Transverse colon (tissue), 4 donors: ENCODE results near the gene TRUB2. TPM values are rescaled to one million over a fixed set of nuclear protein-coding genes. Genes with fewer than 3 reads are reported as not detected.

Experiments
- DNase-seq: peaks from one replicate; pipeline ENCODE4 v3.0.0-alpha.2; 2019
- H3K27ac ChIP-seq, 4 donors: fragments of 200-600 bp; sonication (generic); 2 replicates each; pipeline ENCODE4 v1.5.1; 2016 to 2018; ENCODE audit warnings: inconsistent platforms in 4 of 4
- H3K27me3 ChIP-seq: fragments of 200-600 bp; sonication (generic); 2 replicates; pipeline ENCODE4 v1.5.1; 2017; ENCODE audit warnings: inconsistent platforms
- H3K36me3 ChIP-seq, 4 donors: fragments of 200-600 bp; sonication (generic); 2 replicates each; pipeline ENCODE4 v1.5.1; 2017 to 2019; ENCODE audit warnings: inconsistent platforms in 4 of 4
- H3K4me1 ChIP-seq, 4 donors: fragments of 200-600 bp; sonication (generic); 2 replicates each; pipeline ENCODE4 v1.5.1; 2017 to 2020; ENCODE audit warnings: inconsistent platforms in 4 of 4
- H3K4me3 ChIP-seq, 4 donors: fragments of 200-600 bp; sonication (generic); 1 replicate in 1 of 4; 2 replicates in 3 of 4; pipeline versions ENCODE4 v1.5.1 to v1.6.1; 2017 to 2019; ENCODE audit warnings: inconsistent platforms in 4 of 4
- H3K9me3 ChIP-seq, 2 donors: fragments of 200-600 bp; sonication (generic); 2 replicates each; pipeline ENCODE4 v1.5.1; 2017 to 2019; ENCODE audit warnings: inconsistent platforms in 2 of 2
- EP300 ChIP-seq: sonication (generic); formaldehyde crosslinking; IDR thresholded peaks from one replicate; pipeline ENCODE4 v1.6.1; 2017; ENCODE audit warnings: antibody characterized with exemption, low read depth
- POLR2A ChIP-seq: fragments of 450-650 bp; IDR thresholded peaks from one replicate; pipeline ENCODE4 v1.6.1; 2016; ENCODE audit warnings: antibody characterized with exemption, mild to moderate bottlenecking, moderate library complexity
- POLR2AphosphoS5 ChIP-seq, 3 donors: sonication (generic); formaldehyde crosslinking; IDR thresholded peaks; one replicate each; pipeline ENCODE4 v1.6.1; 2016; ENCODE audit warnings: antibody characterized with exemption in 3 of 3
- WGBS, 2 donors: methylation state at CpG; one replicate each; pipeline ENCODE4 v1.1.5; 2018; ENCODE audit warnings: low coverage in 1 of 2; 5-methylcytosine and 5-hydroxymethylcytosine counted together
- in situ Hi-C, 4 donors: fragments of 200-750 bp; cut with MboI; loops; one replicate each; pipeline versions ENCODE4 v1.15.0 to v1.15.1; 2017; ENCODE audit warnings: low sequenced_read_pairs in 3 of 4, low pct_ligation_motif_present in 1 of 4, low pct_unique_long_range_greater_than_20kb in 1 of 4
- intact Hi-C: fragments of 100-400 bp; cut with DNase I; formaldehyde crosslinking; loops from one replicate; pipeline ENCODE4 v1.15.1; 2023; ENCODE audit warnings: low total_unique reads
- total RNA-seq, 4 donors: library from RNA; depleted of rRNA; stranded (reverse); fragments of >200 nt; gene quantifications; one replicate each; pipeline ENCODE4 v1.1.0, GENCODE V29; 2016
- TF ChIP-seq, protein P1 (sequence below), 5 experiments: fragments of 200-600 bp in 3 of 5; fragments of 450-650 bp in 2 of 5; sonication (generic) in 3 of 5; IDR thresholded peaks; 1 replicate in 2 of 5; 2 replicates in 3 of 5; pipeline ENCODE4 v1.5.1; 2016 to 2017; ENCODE audit warnings: antibody characterized with exemption in 5 of 5, inconsistent platforms in 3 of 5, mild to moderate bottlenecking in 2 of 5, moderate library complexity in 1 of 5

TRUB2 gene
- total RNA-seq, 4 donors from 2014 or later, result 6.0 to 47.0 (median 12.5) TPM

DNA sequence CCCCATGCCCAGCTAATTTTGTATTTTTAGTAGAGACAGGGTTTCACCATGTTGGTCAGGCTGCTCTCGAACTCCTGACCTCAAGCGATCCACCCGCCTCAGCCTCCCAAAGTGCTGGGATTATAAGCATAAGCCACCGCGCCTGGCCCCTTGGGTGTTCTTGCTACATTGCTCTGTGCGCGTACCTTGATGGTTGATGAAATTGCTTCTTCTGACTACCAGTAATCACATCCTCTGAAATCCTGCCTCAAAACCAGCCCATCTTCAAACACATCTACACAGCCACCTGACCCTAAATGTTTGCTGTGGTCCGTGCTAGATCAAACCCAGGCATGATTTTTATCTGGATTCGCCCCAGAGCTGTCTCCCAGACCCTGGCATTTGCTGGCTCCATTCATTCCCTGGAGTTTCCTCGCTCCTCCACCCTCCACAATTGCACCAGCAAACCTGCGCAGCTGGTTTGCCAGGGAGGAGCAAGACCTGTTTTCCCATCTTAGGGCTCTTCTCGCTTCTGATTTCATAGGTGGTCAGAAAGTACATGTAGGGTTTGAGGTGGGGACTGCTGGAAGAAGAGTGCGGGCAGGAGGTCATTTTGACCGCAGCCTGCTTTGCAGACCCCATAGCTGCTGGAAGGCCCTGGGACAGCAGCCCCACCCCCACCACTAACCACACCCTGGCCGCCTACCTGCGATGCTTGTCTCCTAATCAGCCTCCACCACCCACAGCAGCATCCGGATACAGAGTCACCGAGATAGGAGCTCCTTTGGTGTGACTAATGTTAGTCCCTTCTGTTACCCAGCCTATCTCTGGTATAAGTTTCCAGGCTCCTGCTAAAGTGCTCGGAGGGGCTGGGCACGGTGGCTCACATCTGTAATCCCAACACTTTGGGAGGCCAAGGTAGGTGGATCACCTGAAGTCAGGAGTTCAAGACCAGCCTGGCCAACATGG lies 23.4 kb downstream of the TRUB2 start:
- Histone ChIP-seq H3K4me1 (peaks cover 10 to 30% (median 21%) of the 10 kb centered on the region in 4 donors), H3K4me3 (no peak overlapping the region), H3K27me3 (no peaks in the 10 kb centered on the region), H3K36me3 (no peaks in the 10 kb centered on the region), H3K9me3 (no peaks in the 10 kb centered on the region), H3K27ac (peak overlapping the region in 3 of 4 donors; percentile 6 to 44 (median 41))
- WGBS, 2 donors, result 64% methylated on average over 20 of the region's 20 CpGs; no CpG with 5 or more reads in 1 of the 2 donors
- in situ Hi-C loops (no loop called here), intact Hi-C loops (no loop called here)
- DNase-seq, result peak; percentile 57
- no peak for TF ChIP-seq EP300
- no peak for TF ChIP-seq POLR2A
- TF ChIP-seq, protein P1, sequence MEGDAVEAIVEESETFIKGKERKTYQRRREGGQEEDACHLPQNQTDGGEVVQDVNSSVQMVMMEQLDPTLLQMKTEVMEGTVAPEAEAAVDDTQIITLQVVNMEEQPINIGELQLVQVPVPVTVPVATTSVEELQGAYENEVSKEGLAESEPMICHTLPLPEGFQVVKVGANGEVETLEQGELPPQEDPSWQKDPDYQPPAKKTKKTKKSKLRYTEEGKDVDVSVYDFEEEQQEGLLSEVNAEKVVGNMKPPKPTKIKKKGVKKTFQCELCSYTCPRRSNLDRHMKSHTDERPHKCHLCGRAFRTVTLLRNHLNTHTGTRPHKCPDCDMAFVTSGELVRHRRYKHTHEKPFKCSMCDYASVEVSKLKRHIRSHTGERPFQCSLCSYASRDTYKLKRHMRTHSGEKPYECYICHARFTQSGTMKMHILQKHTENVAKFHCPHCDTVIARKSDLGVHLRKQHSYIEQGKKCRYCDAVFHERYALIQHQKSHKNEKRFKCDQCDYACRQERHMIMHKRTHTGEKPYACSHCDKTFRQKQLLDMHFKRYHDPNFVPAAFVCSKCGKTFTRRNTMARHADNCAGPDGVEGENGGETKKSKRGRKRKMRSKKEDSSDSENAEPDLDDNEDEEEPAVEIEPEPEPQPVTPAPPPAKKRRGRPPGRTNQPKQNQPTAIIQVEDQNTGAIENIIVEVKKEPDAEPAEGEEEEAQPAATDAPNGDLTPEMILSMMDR (IDR thresholded peaks at IDR 0.05), result no peak
- TF ChIP-seq POLR2AphosphoS5 (IDR thresholded peaks at IDR 0.05), result no peak

DNA sequence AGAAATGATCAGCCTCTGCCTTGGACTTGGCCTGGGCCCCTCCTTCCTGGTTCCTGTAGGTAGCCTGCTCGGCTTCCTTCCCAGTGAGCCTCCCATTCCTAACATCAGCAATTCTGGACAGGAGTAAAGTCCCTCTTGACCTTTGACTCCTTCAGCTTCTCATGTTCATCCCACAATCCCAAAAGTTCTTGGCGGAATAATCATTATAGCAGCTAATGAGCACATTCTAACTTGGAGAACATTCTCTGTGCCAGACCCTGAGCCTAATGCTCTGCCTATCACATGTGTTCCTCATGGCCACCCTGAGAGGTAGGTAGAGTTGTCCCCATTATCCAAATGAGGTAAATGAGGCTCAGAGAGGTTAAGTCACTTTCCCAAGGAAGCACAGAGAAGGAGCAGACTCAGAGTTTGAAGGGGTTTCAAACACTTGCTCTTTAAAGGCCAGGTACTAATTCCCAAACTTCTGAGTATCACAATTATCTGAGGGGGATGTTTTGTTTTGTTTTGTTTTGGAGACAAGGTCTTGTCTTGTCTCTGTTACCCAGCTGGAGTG lies 24.9 kb downstream of the TRUB2 start:
- 89% methylated on average over 2 of the region's 2 CpGs; no CpG with 5 or more reads in 1 of the 2 donors for WGBS, 2 donors
- Histone ChIP-seq H3K4me3 (no peak overlapping the region), H3K4me1 (peaks cover 10 to 30% (median 21%) of the 10 kb centered on the region in 4 donors), H3K36me3 (no peaks in the 10 kb centered on the region), H3K27me3 (no peaks in the 10 kb centered on the region), H3K9me3 (no peaks in the 10 kb centered on the region), H3K27ac (peak overlapping the region; percentile 68 to 77 (median 72))
- TF ChIP-seq EP300, result no peak
- TF ChIP-seq POLR2AphosphoS5 (IDR thresholded peaks at IDR 0.05), result no peak
- TF ChIP-seq, protein P1 (IDR thresholded peaks at IDR 0.05), result no peak
- no peak for TF ChIP-seq POLR2A
- no peak for DNase-seq
- intact Hi-C loops (no loop called here), in situ Hi-C loops (no loop called here)

DNA sequence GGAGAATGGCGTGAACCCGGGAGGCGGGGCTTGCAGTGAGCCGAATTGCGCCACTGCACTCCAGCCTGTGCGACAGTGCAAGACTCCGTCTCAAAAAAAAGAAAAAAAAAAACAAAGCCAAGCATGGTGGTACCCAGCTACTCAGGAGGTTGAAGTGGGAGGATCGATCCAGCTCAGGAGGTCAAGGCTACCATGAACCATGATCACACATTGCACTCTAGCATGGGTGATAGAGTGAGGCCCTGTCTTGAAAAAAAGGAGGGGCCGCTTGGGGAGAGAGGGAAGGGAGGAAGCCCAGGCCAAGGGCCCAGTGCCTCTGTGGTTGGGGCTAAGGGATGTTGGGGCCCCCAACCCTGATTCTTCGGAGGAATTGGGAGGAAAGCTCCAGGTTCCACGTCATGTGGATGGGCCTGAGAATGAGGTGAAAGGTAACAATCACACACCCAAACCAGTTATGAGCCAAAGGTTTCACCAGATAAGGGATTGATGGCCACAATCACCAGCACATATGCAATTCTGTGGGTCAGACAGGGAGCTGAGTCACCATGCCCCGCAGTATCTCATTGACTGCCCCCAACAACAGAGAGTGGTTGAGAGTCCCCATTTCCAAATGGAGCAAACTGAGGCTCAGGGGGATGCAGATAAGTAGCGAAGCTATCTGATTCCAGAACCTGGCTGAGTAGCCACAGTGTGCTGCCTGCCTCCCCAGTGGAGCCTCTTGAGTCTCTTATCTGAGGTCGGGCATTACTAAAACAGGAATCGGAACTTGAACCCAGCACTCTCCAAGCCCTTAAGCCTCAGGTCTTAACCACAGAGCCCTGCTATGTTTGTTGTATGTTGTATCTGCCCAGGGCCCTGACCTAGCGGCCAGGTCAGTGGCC lies 25.7 kb downstream of the TRUB2 start:
- Histone ChIP-seq H3K27ac (peak overlapping the region; percentile 68 to 77 (median 72)), H3K4me3 (no peak overlapping the region), H3K36me3 (no peaks in the 10 kb centered on the region), H3K4me1 (peaks cover 10 to 30% (median 21%) of the 10 kb centered on the region in 4 donors), H3K9me3 (no peaks in the 10 kb centered on the region), H3K27me3 (no peaks in the 10 kb centered on the region)
- DNase-seq, result peak; percentile 62
- WGBS, 2 donors, result 85% methylated on average over 4 to 16 of the region's 16 CpGs
- in situ Hi-C loops, result no loop called here
- peak in 2 of 3 donors; percentile 40 to 75 for TF ChIP-seq POLR2AphosphoS5 (IDR thresholded peaks at IDR 0.05)
- no peak for TF ChIP-seq EP300
- intact Hi-C loops, result no loop called here

DNA sequence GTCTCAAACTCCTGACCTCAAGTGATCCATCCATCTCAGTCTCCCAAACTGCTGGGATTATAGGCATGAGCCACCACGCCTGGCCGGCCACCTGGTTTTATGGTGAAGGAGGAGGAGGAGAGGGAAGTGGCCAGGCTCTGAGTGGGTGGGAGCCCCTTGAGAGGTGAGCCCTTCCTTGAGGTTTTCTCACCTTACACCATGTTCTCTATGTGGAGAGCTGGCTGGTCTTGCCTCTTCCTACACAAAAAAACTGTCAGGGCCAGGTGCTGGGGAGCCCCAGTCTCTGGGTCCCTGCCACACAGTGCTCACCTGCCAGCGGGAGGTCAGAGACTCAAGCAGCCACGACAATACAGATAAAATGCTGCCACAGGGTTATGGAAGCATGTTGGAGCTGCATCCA lies 28.1 kb downstream of the TRUB2 start:
- WGBS, 2 donors, result 76% methylated on average over 4 of the region's 4 CpGs; no CpG with 5 or more reads in 1 of the 2 donors
- Histone ChIP-seq H3K9me3 (no peaks in the 10 kb centered on the region), H3K4me1 (peaks cover 10 to 27% (median 21%) of the 10 kb centered on the region in 4 donors), H3K36me3 (no peaks in the 10 kb centered on the region), H3K27ac (no peak overlapping the region), H3K4me3 (no peak overlapping the region), H3K27me3 (no peaks in the 10 kb centered on the region)
- intact Hi-C loops (no loop called here), in situ Hi-C loops (no loop called here)
- TF ChIP-seq, protein P1 (IDR thresholded peaks at IDR 0.05), result no peak
- TF ChIP-seq POLR2AphosphoS5 (IDR thresholded peaks at IDR 0.05) (no peak), EP300 (no peak), POLR2A (no peak)
- no peak for DNase-seq
